GM12874 (cell line): ENCODE data around the gene SPATA17.
A peak's percentile ranks its signal among the peaks of the same experiment; 100 is the strongest.

Experiments
- CTCF ChIP-seq: IDR thresholded peaks from 2 replicates; pipeline ENCODE4 v1.5.1; 2011; ENCODE audit warnings: low read depth, mild to moderate bottlenecking, control low read depth, low read length, moderate library complexity; ENCODE audit not compliant: insufficient read depth

Gene SPATA17

GRCh38 chr1:217876896-217877295 lies 245.8 kb downstream of the SPATA17 start:
- no peak for TF ChIP-seq CTCF

GRCh38 chr1:217881131-217881543 lies 250.0 kb downstream of the SPATA17 start:
- no peak for TF ChIP-seq CTCF

- no peak for TF ChIP-seq CTCF
Observed at GRCh38 chr1:217881607-217882332, 250.6 kb downstream of the SPATA17 start.

GRCh38 chr1:217885181-217885580 lies 254.0 kb downstream of the SPATA17 start:
- no peak for TF ChIP-seq CTCF

- TF ChIP-seq CTCF, result no peak
Observed at GRCh38 chr1:217888328-217888727, 257.2 kb downstream of the SPATA17 start.

- TF ChIP-seq CTCF, result 0 out of 2 replicates have a peak, but pooled peaks have one; percentile 11
Observed at GRCh38 chr1:217889401-217889800, 258.3 kb downstream of the SPATA17 start.

GRCh38 chr1:217891966-217892365 lies 260.8 kb downstream of the SPATA17 start:
- TF ChIP-seq CTCF, result no peak
